COLO829 (cell line): Measurements from ENCODE around the gene LMBR1.
"Not testable (repeated sequence)": the region's sequence is repeated elsewhere in the genome, so short reads cannot be mapped to it uniquely, and the experiment has no call there.

ENCODE experiments used
- DNase-seq: peaks from one replicate; pipeline ENCODE4 v3.0.0; 2012; ENCODE audit warnings: low spot score

LMBR1 gene

GRCh38 chr7:156845379-156846101 is 47.4 kb downstream of the LMBR1 start:
- no peak for DNase-seq

- not testable (repeated sequence) for DNase-seq
Observed at GRCh38 chr7:156843582-156843981, 49.4 kb downstream of the LMBR1 start.

GRCh38 chr7:156843157-156843556 is 49.8 kb downstream of the LMBR1 start:
- DNase-seq, result no peak

GRCh38 chr7:156842740-156843140 is 50.2 kb downstream of the LMBR1 start:
- DNase-seq, result no peak

GRCh38 chr7:156842317-156842716 is 50.7 kb downstream of the LMBR1 start:
- DNase-seq, result no peak

GRCh38 chr7:156841497-156841896 is 51.5 kb downstream of the LMBR1 start:
- DNase-seq, result no peak

GRCh38 chr7:156840134-156840533 is 52.8 kb downstream of the LMBR1 start:
- DNase-seq, result no peak

GRCh38 chr7:156836443-156836842 is 56.5 kb downstream of the LMBR1 start:
- no peak for DNase-seq

- DNase-seq, result no peak
Observed at GRCh38 chr7:156834462-156834861, 58.5 kb downstream of the LMBR1 start.

GRCh38 chr7:156833312-156833711 is 59.7 kb downstream of the LMBR1 start:
- no peak for DNase-seq

GRCh38 chr7:156832195-156832877 is 60.6 kb downstream of the LMBR1 start:
- DNase-seq, result no peak

GRCh38 chr7:156829669-156830336 is 63.2 kb downstream of the LMBR1 start:
- no peak for DNase-seq

- peak; percentile 9 for DNase-seq
Observed at GRCh38 chr7:156827587-156828203, 65.3 kb downstream of the LMBR1 start.

- no peak for DNase-seq
Observed at GRCh38 chr7:156823435-156823834, 69.5 kb downstream of the LMBR1 start.

- no peak for DNase-seq
Observed at GRCh38 chr7:156820445-156821063, 72.4 kb downstream of the LMBR1 start.

GRCh38 chr7:156819733-156820295 is 73.2 kb downstream of the LMBR1 start:
- DNase-seq, result no peak

GRCh38 chr7:156818133-156818532 is 74.8 kb downstream of the LMBR1 start:
- no peak for DNase-seq

GRCh38 chr7:156816943-156817572 is 75.9 kb downstream of the LMBR1 start:
- no peak for DNase-seq

GRCh38 chr7:156811706-156812105 is 81.3 kb downstream of the LMBR1 start:
- no peak for DNase-seq

- not testable (repeated sequence) for DNase-seq
Observed at GRCh38 chr7:156803656-156804055, 89.3 kb downstream of the LMBR1 start.

GRCh38 chr7:156802214-156802613 is 90.8 kb downstream of the LMBR1 start:
- no peak for DNase-seq
